Duodenal mucosa (tissue), 2 donors: ENCODE data around the gene DGKI.

Experiments
- H3K27ac ChIP-seq: one replicate; pipeline ENCODE4 v1.7.0; 2013; ENCODE audit warnings: low read depth, low read length
- H3K27me3 ChIP-seq, 2 donors: one replicate each; pipeline ENCODE4 v1.7.0; 2013; ENCODE audit warnings: low read length in 2 of 2, control low read depth in 1 of 2; ENCODE audit not compliant: insufficient read depth in 2 of 2, control insufficient read depth in 1 of 2
- H3K36me3 ChIP-seq, 2 donors: one replicate each; pipeline ENCODE4 v1.7.0; 2013; ENCODE audit warnings: low read length in 2 of 2, control low read depth in 1 of 2; ENCODE audit not compliant: insufficient read depth in 2 of 2, control insufficient read depth in 1 of 2
- H3K4me1 ChIP-seq, 2 donors: one replicate each; pipeline ENCODE4 v1.7.0; 2013; ENCODE audit warnings: low read length in 2 of 2, control low read depth in 1 of 2; ENCODE audit not compliant: insufficient read depth in 2 of 2, control insufficient read depth in 1 of 2
- H3K4me3 ChIP-seq, 2 donors: one replicate each; pipeline ENCODE4 v1.7.0; 2013; ENCODE audit warnings: low read length in 2 of 2, low read depth in 1 of 2
- H3K9ac ChIP-seq, 2 donors: one replicate each; pipeline ENCODE4 v1.7.0; 2013; ENCODE audit warnings: low read length in 2 of 2, low read depth in 1 of 2
- H3K9me3 ChIP-seq, 2 donors: one replicate each; pipeline ENCODE4 v1.7.0; 2013; ENCODE audit warnings: low read length in 2 of 2, control low read depth in 1 of 2; ENCODE audit not compliant: control insufficient read depth in 1 of 2

DGKI gene

GRCh38 chr7:137439829-137440825 is 406.6 kb downstream of the DGKI start:
- Histone ChIP-seq H3K4me3 (no peak overlapping the region), H3K4me1 (no peaks in the 10 kb centered on the region), H3K27me3 (no peaks in the 10 kb centered on the region), H3K36me3 (no peaks in the 10 kb centered on the region), H3K9ac (no peak overlapping the region), H3K9me3 (no peaks in the 10 kb centered on the region), H3K27ac (no peak overlapping the region)

GRCh38 chr7:137434946-137435345 is 411.8 kb downstream of the DGKI start:
- Histone ChIP-seq H3K27me3 (no peaks in the 10 kb centered on the region), H3K27ac (no peak overlapping the region), H3K4me1 (no peaks in the 10 kb centered on the region), H3K36me3 (no peaks in the 10 kb centered on the region), H3K4me3 (no peak overlapping the region), H3K9ac (no peak overlapping the region), H3K9me3 (no peaks in the 10 kb centered on the region)

GRCh38 chr7:137434530-137434929 is 412.2 kb downstream of the DGKI start:
- Histone ChIP-seq H3K36me3 (no peaks in the 10 kb centered on the region), H3K4me3 (no peak overlapping the region), H3K27me3 (no peaks in the 10 kb centered on the region), H3K27ac (no peak overlapping the region), H3K4me1 (no peaks in the 10 kb centered on the region), H3K9me3 (no peaks in the 10 kb centered on the region), H3K9ac (no peak overlapping the region)

- Histone ChIP-seq H3K36me3 (no peaks in the 10 kb centered on the region), H3K4me1 (no peaks in the 10 kb centered on the region)
These were observed 423.5 kb downstream of the DGKI start for GRCh38 chr7:137423321-137423720.

GRCh38 chr7:137421366-137421765 is 425.4 kb downstream of the DGKI start:
- Histone ChIP-seq H3K36me3 (no peaks in the 10 kb centered on the region), H3K27ac (no peak overlapping the region), H3K4me3 (no peak overlapping the region), H3K9ac (no peak overlapping the region), H3K27me3 (no peaks in the 10 kb centered on the region), H3K9me3 (peaks cover 0 to 9% of the 10 kb centered on the region in 2 donors), H3K4me1 (no peaks in the 10 kb centered on the region)

More at GRCh38 chr7:137423321-137423720, 423.5 kb downstream of the DGKI start:
- H3K9me3 ChIP-seq, result peaks cover 0 to 9% of the 10 kb centered on the region in 2 donors
- no peaks in the 10 kb centered on the region for H3K27me3 ChIP-seq
- H3K9ac ChIP-seq, result no peak overlapping the region
- no peak overlapping the region for H3K27ac ChIP-seq
- no peak overlapping the region for H3K4me3 ChIP-seq

- Histone ChIP-seq H3K9me3 (peaks cover 0 to 9% of the 10 kb centered on the region in 2 donors), H3K36me3 (no peaks in the 10 kb centered on the region), H3K4me1 (no peaks in the 10 kb centered on the region)
These were observed 427.9 kb downstream of the DGKI start for GRCh38 chr7:137418841-137419240.

GRCh38 chr7:137417464-137417863 is 429.3 kb downstream of the DGKI start:
- no peaks in the 10 kb centered on the region for H3K36me3 ChIP-seq
- no peak overlapping the region for H3K9ac ChIP-seq
- H3K27ac ChIP-seq, result no peak overlapping the region
- no peaks in the 10 kb centered on the region for H3K27me3 ChIP-seq
- no peak overlapping the region for H3K4me3 ChIP-seq
- H3K4me1 ChIP-seq, result no peaks in the 10 kb centered on the region
- H3K9me3 ChIP-seq, result no peaks in the 10 kb centered on the region

More at GRCh38 chr7:137418841-137419240, 427.9 kb downstream of the DGKI start:
- no peak overlapping the region for H3K4me3 ChIP-seq
- H3K27ac ChIP-seq, result no peak overlapping the region
- H3K9ac ChIP-seq, result no peak overlapping the region
- no peaks in the 10 kb centered on the region for H3K27me3 ChIP-seq

- H3K4me3 ChIP-seq, result no peak overlapping the region
- H3K4me1 ChIP-seq, result no peaks in the 10 kb centered on the region
- peaks cover 0 to 2% of the 10 kb centered on the region in 2 donors for H3K9me3 ChIP-seq
- H3K9ac ChIP-seq, result no peak overlapping the region
- no peaks in the 10 kb centered on the region for H3K36me3 ChIP-seq
- no peak overlapping the region for H3K27ac ChIP-seq
- no peaks in the 10 kb centered on the region for H3K27me3 ChIP-seq
These were observed 432.9 kb downstream of the DGKI start for GRCh38 chr7:137413901-137414300.

GRCh38 chr7:137411446-137411845 is 435.3 kb downstream of the DGKI start:
- H3K4me3 ChIP-seq, result no peak overlapping the region
- H3K36me3 ChIP-seq, result no peaks in the 10 kb centered on the region
- H3K27me3 ChIP-seq, result no peaks in the 10 kb centered on the region
- H3K9ac ChIP-seq, result no peak overlapping the region
- H3K4me1 ChIP-seq, result no peaks in the 10 kb centered on the region
- peaks cover 0 to 2% of the 10 kb centered on the region in 2 donors for H3K9me3 ChIP-seq
- H3K27ac ChIP-seq, result no peak overlapping the region

GRCh38 chr7:137408126-137408525 is 438.6 kb downstream of the DGKI start:
- Histone ChIP-seq H3K27ac (no peak overlapping the region), H3K9ac (no peak overlapping the region), H3K4me3 (no peak overlapping the region)

More at GRCh38 chr7:137408126-137408525, 438.6 kb downstream of the DGKI start:
- Histone ChIP-seq H3K4me1 (no peaks in the 10 kb centered on the region), H3K9me3 (peaks cover 0 to 2% of the 10 kb centered on the region in 2 donors), H3K36me3 (no peaks in the 10 kb centered on the region), H3K27me3 (no peaks in the 10 kb centered on the region)
